Stimulated activated CD4-positive, alpha-beta T cell treated with anti-CD3 and anti-CD28 coated beads, Interleukin-2, amount 100 ng/mL, for 24 hours (primary cell): Measurements from ENCODE around the gene CBLL1.

Source experiments
- DNase-seq, 2 donors: peaks; one replicate each; pipeline ENCODE4 v3.0.0-alpha.2; 2020

Gene CBLL1

DNA sequence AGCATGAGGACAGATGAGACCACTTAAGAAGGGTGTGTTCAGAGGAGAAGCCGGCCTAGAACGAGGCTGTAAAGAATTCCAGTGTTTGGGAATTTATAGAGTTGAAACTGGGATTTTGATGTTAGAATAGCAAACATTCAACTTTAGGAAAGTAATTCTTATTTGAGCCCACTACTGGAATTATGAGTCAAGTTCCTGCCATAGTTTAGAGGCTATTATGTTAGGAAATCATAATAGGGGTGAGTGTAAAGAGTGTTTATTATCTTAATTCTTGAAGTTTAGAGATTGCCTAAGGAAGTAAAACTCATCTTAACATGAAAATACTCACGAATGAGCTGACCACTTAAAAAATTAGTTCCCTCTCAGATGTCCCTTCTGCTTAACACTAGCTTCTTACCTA lies 2.1 kb downstream of the CBLL1 start:
- no peak for DNase-seq

DNA sequence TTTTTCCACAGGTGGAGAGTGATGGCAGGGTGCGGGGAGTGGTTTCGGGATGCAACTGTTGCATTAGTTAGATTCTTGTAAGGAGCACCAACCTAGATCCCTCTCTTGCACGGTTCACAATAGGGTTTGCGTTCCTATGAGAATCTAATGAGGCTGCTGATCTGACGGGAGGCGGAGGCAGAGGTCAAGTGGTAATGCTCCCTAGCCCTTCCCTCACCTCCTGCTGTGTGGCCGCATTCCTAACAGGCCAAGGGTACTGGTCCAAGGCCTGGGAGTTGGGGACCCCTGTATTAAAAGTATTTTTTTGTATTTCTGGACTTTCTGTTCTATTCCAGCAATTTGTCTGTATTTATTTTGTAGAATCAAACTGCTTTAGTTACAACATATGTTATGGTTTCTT lies 7.2 kb downstream of the CBLL1 start:
- DNase-seq, result no peak

- DNase-seq, result no peak
Observed at GRCh38 chr7:107754642-107755041, 10.7 kb downstream of the CBLL1 start.

- no peak for DNase-seq
Observed at GRCh38 chr7:107758667-107759066, 14.7 kb downstream of the CBLL1 start.

- DNase-seq, result no peak
Observed at GRCh38 chr7:107767391-107767790, 23.4 kb downstream of the CBLL1 start.

- no peak for DNase-seq
Observed at GRCh38 chr7:107768263-107768662, 24.3 kb downstream of the CBLL1 start.

DNA sequence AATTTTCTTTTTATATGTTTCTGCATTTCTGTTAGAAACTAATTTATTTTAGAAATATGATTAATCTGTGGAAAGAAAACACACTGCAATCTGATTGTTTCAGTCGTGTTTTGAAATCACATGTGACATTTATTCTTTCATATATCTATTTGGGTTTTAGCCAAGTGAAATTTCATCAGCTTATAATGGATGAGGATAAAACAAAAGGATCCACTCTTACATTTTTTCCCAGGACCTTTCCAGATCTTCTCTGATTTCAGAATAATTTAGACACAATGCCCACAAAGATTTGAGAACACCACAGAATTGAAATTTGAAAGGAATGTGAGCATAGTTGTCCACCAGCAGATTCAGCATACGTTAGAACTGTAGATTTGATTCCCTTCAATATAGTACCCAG lies 29.1 kb downstream of the CBLL1 start:
- DNase-seq, result no peak

- DNase-seq, result no peak
Observed at GRCh38 chr7:107777702-107778101, 33.8 kb downstream of the CBLL1 start.

- DNase-seq, result no peak
Observed at GRCh38 chr7:107778283-107778682, 34.3 kb downstream of the CBLL1 start.

DNA sequence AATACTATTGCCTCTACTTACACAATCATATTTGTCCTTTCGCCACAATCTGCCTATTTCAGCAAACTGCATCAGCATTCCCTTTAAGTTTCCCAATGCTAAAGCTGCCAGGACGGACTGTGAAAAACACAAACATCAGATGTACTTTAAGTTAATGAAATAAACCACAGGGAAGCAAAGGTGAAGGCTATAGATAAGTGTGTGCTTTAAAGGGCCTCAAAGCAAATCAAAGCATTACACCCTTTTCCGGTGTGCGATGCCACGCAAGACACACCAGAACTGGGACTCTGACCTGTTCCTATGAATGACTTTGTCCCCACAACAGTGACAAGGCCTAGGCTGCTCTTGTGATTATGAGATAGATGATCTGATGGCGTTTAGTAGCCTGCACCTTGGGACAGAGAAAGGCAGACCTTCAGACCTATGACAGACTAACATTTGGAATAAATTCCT lies 35.7 kb downstream of the CBLL1 start:
- DNase-seq, result no peak

DNA sequence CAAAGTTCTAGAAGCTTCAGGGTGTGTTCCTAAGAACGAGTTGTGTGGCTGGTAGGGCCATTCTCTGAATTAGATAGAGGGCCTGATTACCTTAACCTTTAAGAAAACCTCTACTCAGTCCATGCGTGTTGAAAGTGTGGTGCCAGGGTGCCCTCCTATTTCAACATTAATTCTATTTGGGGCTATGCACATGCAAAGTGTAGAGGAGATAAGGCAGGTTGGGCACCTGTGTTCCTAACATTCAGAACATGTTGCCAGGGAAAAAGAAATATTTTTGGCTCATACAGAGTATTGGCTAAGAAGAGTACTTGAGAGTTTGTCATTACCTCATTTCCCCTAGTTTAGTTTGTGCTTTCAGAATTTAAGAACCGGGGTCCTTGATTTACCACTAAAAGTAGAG lies 38.4 kb downstream of the CBLL1 start:
- DNase-seq, result no peak

DNA sequence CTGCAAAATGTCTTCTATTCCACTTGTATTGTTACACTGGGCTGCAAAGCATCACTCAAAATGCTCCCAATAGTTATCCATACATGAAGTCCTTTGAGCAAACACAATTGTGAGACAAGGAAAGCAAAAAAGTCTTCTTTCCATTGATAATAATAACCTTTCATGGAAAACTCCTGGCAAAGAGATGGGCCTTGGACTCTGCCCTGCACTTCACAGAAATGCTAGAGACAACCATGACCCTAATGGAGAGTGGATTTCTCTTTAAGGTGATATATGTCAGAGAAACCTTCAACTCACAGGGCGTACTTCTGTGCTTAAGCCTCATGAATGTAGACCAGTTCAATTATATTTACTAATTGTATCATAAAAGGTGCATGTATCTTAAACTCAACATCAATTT lies 39.7 kb downstream of the CBLL1 start:
- DNase-seq, result no peak

DNA sequence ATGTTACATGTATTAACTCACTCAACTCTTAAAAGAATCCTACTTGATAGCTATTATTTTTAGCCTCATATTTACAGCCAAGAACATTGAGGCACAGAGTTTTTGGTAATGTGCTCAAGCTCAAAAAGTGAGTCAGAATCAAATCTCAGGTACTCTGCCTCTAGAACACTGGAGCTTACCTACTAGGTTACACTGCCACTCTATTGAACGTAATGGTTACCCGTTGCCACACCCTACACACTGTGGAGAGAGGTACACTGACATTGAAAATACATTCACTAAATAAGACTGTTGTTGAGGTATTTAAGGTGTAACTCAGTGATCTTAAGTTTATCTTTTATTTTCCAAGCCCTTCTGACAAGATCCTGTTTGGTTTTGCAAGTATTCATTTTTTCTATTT lies 41.2 kb downstream of the CBLL1 start:
- no peak for DNase-seq

DNA sequence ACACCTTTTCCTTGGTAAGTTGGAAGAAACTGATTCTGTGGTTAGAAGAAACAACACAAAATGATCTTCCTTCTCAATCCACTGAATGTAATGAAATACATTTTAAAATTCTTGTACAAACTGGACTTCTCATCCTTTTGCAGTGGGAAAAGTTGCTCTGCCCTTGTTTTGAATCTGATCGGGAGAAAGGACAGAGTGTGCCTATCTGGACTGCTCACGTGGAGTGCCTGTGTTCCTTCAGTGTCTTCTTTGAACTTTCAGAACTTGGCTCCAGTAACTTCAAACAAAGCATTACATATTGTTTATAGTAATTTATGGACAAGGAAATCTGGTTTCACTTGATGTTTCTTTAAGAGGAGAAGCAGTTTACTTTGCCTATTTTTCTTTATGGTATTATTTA lies 42.0 kb downstream of the CBLL1 start:
- no peak for DNase-seq

- no peak for DNase-seq
Observed at GRCh38 chr7:107788216-107788615, 44.3 kb downstream of the CBLL1 start.

DNA sequence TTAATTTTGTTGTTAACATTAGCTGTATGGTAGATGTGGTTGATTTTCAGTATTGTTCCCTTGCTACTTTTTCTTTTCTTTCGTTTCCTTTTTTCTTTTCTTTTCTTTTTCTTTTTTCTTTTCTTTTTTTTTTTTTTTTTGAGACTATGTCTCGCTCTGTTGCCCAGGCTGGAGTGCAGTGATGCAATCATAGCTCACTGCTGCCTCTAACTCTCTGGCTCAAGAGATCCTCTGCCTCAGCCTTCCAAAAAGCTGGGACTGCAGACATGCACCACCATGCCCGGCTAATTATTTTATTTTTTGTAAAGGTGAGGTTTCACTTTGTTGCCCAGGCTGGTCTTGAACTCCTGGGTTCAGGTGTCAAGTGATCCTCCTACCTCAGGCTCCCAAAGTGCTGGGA lies 44.7 kb downstream of the CBLL1 start:
- DNase-seq, result no peak

GRCh38 chr7:107789647-107790046 lies 45.7 kb downstream of the CBLL1 start:
- no peak for DNase-seq

DNA sequence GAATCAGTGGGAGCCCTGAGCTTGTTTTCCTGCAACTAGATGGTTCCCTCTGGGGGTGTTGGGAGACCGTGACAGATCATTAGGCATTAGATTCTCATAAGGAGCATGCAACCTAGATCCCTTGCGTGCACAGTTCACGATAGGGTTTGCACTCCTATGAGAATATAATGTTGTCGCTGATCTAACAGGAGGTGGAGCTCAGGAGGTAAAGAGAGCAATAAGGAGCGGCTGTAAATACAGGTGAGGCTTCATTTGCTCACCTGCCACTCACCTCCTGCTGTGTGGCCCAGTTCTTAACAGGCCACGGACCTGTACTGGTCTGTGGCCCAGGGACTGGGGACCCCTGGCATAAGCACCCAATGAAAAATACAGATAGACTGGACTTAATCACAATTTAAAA lies 48.4 kb downstream of the CBLL1 start:
- DNase-seq, result no peak

DNA sequence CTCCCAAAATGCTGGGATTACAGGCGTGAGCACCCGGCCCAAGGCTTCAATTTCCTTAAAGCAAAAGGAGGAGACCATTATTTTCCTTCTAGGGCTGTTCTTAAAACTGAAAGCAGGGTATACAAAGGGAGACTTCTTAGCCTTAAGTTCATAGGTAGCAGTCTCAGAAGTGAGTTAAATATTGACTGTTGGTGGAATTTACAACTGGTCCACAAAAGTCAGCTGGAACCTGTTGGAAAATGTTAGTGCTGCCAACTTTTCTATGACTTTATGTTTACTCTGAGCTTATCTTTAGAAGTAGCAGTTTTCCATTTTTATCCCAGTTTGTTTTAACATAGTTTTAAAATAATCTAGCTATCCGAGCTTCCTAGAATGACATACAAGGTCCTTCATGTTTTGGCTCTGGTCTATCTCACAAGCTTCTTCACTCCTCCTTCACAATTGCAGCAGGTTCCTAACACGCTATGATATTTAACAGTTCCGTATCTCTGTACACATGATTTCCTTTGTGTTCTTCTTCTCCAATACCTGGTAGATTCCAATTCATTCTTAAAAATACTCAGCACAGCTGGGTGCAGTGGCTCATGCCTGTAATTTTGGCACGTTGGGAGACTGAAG lies 55.8 kb downstream of the CBLL1 start:
- DNase-seq, result no peak

DNA sequence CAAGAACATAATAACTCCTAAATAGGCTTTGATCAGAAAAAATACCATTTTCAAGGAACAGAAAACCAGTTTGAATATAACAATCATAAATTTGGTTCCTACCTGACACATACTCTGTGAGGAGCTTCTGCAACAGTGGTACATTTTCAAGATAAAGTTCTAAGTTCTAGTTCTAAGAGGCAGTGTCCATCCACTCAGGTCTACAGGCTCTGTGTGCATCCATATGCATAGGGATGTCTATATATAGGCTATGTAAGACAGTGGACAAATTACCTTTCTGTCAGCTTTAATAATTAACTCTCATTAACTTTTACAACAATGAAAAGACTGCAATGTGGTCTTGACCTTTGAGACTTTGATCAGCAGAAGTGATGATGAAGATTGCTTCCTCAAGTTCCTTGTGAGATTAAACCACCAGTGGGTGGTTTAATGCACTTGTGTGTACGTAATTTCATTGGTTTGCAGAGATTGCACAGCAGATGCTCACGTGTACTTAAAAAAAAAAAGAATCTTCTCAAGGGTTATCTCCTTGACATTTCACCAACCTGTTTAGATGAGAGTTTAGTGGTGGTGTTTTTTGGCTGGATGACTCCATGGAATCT lies 59.2 kb downstream of the CBLL1 start, which contains the start of gene SLC26A3:
SLC26A3 (minus strand) TSS at position 215 of the 602 bp plus-strand sequence. CDS start 8,714 bp downstream, outside the sequence.
- no peak for DNase-seq

DNA sequence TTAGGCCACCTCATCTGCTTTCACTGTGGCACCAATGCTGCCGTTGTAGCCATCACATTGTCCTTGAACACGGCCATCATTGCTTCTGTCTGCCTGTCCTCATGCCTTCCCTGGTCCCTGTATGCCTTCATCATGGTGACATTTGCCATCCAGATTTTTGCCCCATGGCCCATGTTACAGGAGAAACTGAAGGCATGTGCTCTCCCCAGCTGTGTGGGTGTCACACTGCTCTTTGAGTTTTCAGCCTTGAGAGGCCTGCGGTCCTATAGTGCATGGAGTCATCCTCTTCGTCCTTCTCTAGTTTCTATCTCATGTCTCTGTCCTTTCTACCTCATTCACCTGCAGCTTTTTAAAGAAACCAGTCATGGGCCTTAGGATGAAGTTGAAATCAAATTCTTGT lies 65.2 kb downstream of the CBLL1 start:
- no peak for DNase-seq

GRCh38 chr7:107810626-107811025 lies 66.7 kb downstream of the CBLL1 start:
- DNase-seq, result no peak
